Neuronal stem cell (in vitro differentiated cells): ENCODE measurements around the gene KLRF2.

Source experiments
- DNase-seq: peaks from one replicate; pipeline ENCODE4 v3.0.0-alpha.2; 2013; ENCODE audit warnings: low spot score
- H2AFZ ChIP-seq: one replicate; pipeline ENCODE4 v1.6.1; 2013; ENCODE audit warnings: mild to moderate bottlenecking, low read length, inconsistent platforms
- H2AK5ac ChIP-seq: 2 replicates; pipeline ENCODE4 v1.6.1; 2013; ENCODE audit warnings: low read depth, mild to moderate bottlenecking, inconsistent platforms, low read length, moderate library complexity, mixed read lengths
- H2BK120ac ChIP-seq: 2 replicates; pipeline ENCODE4 v1.6.1; 2013; ENCODE audit warnings: low read depth, mild to moderate bottlenecking, inconsistent platforms, low read length, moderate library complexity, mixed read lengths
- H2BK12ac ChIP-seq: one replicate; pipeline ENCODE4 v1.6.1; 2013; ENCODE audit warnings: low read length, inconsistent platforms
- H2BK15ac ChIP-seq: 2 replicates; pipeline ENCODE4 v1.6.1; 2013; ENCODE audit warnings: mild to moderate bottlenecking, low read length, inconsistent platforms, mixed read lengths
- H2BK5ac ChIP-seq: one replicate; pipeline ENCODE4 v1.6.1; 2013; ENCODE audit warnings: inconsistent platforms, mild to moderate bottlenecking, low read length, moderate library complexity
- H3K14ac ChIP-seq: one replicate; pipeline ENCODE4 v1.6.1; 2013; ENCODE audit warnings: low read length, inconsistent platforms
- H3K18ac ChIP-seq: 2 replicates; pipeline ENCODE4 v1.6.1; 2013; ENCODE audit warnings: low read length, inconsistent platforms
- H3K23ac ChIP-seq: 2 replicates; pipeline ENCODE4 v1.6.1; 2013; ENCODE audit warnings: low read depth, mild to moderate bottlenecking, mixed read lengths, low read length, inconsistent platforms; ENCODE audit not compliant: poor library complexity
- H3K27ac ChIP-seq: replicated peaks from 3 replicates; pipeline ENCODE4 v1.5.1; 2013; ENCODE audit warnings: low read length, inconsistent platforms
- H3K27me3 ChIP-seq, 3 experiments: 2 replicates each; pipeline ENCODE4 v1.6.1; 2013; ENCODE audit warnings: low read length in 3 of 3, mild to moderate bottlenecking in 2 of 3, inconsistent platforms in 1 of 3, low read depth in 1 of 3, mixed read lengths in 1 of 3, moderate library complexity in 1 of 3; ENCODE audit not compliant: control insufficient read depth in 3 of 3, insufficient read depth in 3 of 3
- H3K36me3 ChIP-seq, 2 donors: replicated peaks in 1 of 2; 2 replicates each; pipeline ENCODE4 v1.6.1; 2013; ENCODE audit warnings: low read length in 2 of 2; ENCODE audit not compliant: control insufficient read depth in 2 of 2, insufficient read depth in 2 of 2
- H3K4ac ChIP-seq: 2 replicates; pipeline ENCODE4 v1.6.1; 2013; ENCODE audit warnings: inconsistent platforms, mild to moderate bottlenecking, low read length, moderate library complexity
- H3K4me1 ChIP-seq, 2 donors: 1 replicate in 1 of 2; 2 replicates in 1 of 2; pipeline ENCODE4 v1.6.1; 2013; ENCODE audit warnings: low read length in 2 of 2, low read depth in 1 of 2; ENCODE audit not compliant: control insufficient read depth in 2 of 2, insufficient read depth in 1 of 2
- H3K4me2 ChIP-seq: one replicate; pipeline ENCODE4 v1.6.1; 2013; ENCODE audit warnings: mild to moderate bottlenecking, low read length, inconsistent platforms; ENCODE audit not compliant: insufficient read depth, poor library complexity, severe bottlenecking
- H3K4me3 ChIP-seq, 2 donors: 2 replicates each; pipeline ENCODE4 v1.5.1; 2013; ENCODE audit warnings: low read length in 2 of 2, mild to moderate bottlenecking in 2 of 2, inconsistent platforms in 1 of 2, moderate library complexity in 1 of 2
- H3K79me1 ChIP-seq: one replicate; pipeline ENCODE4 v1.6.1; 2013; ENCODE audit warnings: low read depth, mild to moderate bottlenecking, inconsistent platforms, low read length, moderate library complexity
- H3K9ac ChIP-seq: one replicate; pipeline ENCODE4 v1.6.1; 2013; ENCODE audit warnings: mild to moderate bottlenecking, low read depth, low read length, inconsistent platforms; ENCODE audit not compliant: poor library complexity
- H3K9me3 ChIP-seq, 2 donors: replicated peaks in 1 of 2; 2 replicates each; pipeline versions ENCODE3 to v1.6.1; 2013; ENCODE audit warnings: low read length in 2 of 2, mild to moderate bottlenecking in 2 of 2, inconsistent platforms in 1 of 2, low read depth in 1 of 2, mixed read lengths in 1 of 2, moderate library complexity in 1 of 2; ENCODE audit not compliant: control insufficient read depth in 2 of 2, insufficient read depth in 1 of 2
- H4K8ac ChIP-seq: one replicate; pipeline ENCODE4 v1.6.1; 2013; ENCODE audit warnings: low read depth, mild to moderate bottlenecking, inconsistent platforms, low read length, moderate library complexity
- H4K91ac ChIP-seq: one replicate; pipeline ENCODE4 v1.6.1; 2013; ENCODE audit warnings: low read length, low read depth, mild to moderate bottlenecking, inconsistent platforms; ENCODE audit not compliant: poor library complexity
- WGBS, 2 donors: extraction: QIAGEN DNeasy Blood & Tissue Kit; methylation state at CpG; one replicate each; pipeline ENCODE4 v1.1.7; 2013; ENCODE audit warnings: missing lambda C conversion rate in 2 of 2, mixed read lengths in 1 of 2; ENCODE audit not compliant: insufficient read length in 2 of 2, insufficient replicate concordance in 1 of 2; ENCODE audit errors: extremely low coverage in 2 of 2; 5-methylcytosine and 5-hydroxymethylcytosine counted together

KLRF2 gene

GRCh38 chr12:9851050-9851449, 30.2 kb upstream of the KLRF2 start:
- DNase-seq: no peak
- H3K9ac ChIP-seq: no peak overlapping the region
- H3K4me1 ChIP-seq: no peaks in the 10 kb centered on the region
- H4K8ac ChIP-seq: no peak overlapping the region
- H2AFZ ChIP-seq: no peak overlapping the region
- H2BK120ac ChIP-seq: no peak overlapping the region
- no peak overlapping the region for H2BK12ac ChIP-seq
- H3K4me2 ChIP-seq: no peak overlapping the region
- WGBS, 2 donors: no CpG with 5 or more reads among the region's 5 CpGs
- H2BK5ac ChIP-seq: no peak overlapping the region
- no peak overlapping the region for H3K23ac ChIP-seq
- H3K18ac ChIP-seq: no peak overlapping the region
- H2BK15ac ChIP-seq: no peak overlapping the region
- H2AK5ac ChIP-seq: no peak overlapping the region
- no peak overlapping the region for H3K4me3 ChIP-seq
- H3K36me3 ChIP-seq: no peaks in the 10 kb centered on the region
- no peak overlapping the region for H3K27ac ChIP-seq
- no peak overlapping the region for H3K4ac ChIP-seq
- no peaks in the 10 kb centered on the region for H3K9me3 ChIP-seq
- no peaks in the 10 kb centered on the region for H3K79me1 ChIP-seq
- no peak overlapping the region for H3K14ac ChIP-seq
- no peak overlapping the region for H4K91ac ChIP-seq
- no peaks in the 10 kb centered on the region for H3K27me3 ChIP-seq

DNA sequence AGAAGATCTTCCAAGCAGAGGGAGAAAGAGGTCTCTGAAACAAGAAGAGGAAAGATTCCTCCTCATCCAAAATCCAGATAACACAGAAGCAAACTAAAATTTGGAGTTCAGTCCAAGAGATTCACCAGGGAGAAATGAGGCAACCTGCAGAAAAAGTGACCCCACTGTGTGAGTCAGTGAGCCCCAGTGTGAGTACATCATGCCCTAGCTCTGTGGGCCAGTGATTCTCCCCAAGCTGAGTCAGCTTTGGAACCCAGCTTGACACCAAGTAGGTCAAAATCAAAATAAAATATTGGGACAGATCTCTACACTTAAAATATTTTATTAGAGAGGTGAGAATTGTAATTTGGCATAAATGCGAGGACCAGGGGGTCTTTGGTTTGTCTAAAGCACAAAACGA, 29.4 kb upstream of the KLRF2 start:
- Histone ChIP-seq H3K9me3 (no peaks in the 10 kb centered on the region), H3K4me3 (no peak overlapping the region), H3K18ac (no peak overlapping the region), H4K91ac (no peak overlapping the region), H3K4me1 (no peaks in the 10 kb centered on the region), H3K23ac (no peak overlapping the region), H3K4ac (no peak overlapping the region), H2BK5ac (no peak overlapping the region), H3K36me3 (no peaks in the 10 kb centered on the region), H2AFZ (no peak overlapping the region), H2BK15ac (no peak overlapping the region), H2AK5ac (no peak overlapping the region), H3K14ac (no peak overlapping the region), H3K27ac (no peak overlapping the region), H3K4me2 (no peak overlapping the region), H2BK120ac (no peak overlapping the region), H3K9ac (no peak overlapping the region), H4K8ac (no peak overlapping the region), H2BK12ac (no peak overlapping the region), H3K79me1 (no peaks in the 10 kb centered on the region), H3K27me3 (no peaks in the 10 kb centered on the region)
- DNase-seq: no peak
- no CpG with 5 or more reads among the region's 2 CpGs for WGBS, 2 donors

- Histone ChIP-seq H3K9ac (no peak overlapping the region), H4K91ac (no peak overlapping the region), H2AFZ (no peak overlapping the region), H2BK15ac (no peak overlapping the region), H4K8ac (no peak overlapping the region), H3K9me3 (no peaks in the 10 kb centered on the region), H2BK120ac (no peak overlapping the region), H3K18ac (no peak overlapping the region), H3K27me3 (no peaks in the 10 kb centered on the region), H3K4me3 (no peak overlapping the region), H3K27ac (no peak overlapping the region), H3K79me1 (no peaks in the 10 kb centered on the region), H3K4me1 (no peaks in the 10 kb centered on the region), H2BK12ac (no peak overlapping the region), H2AK5ac (no peak overlapping the region), H2BK5ac (no peak overlapping the region), H3K36me3 (no peaks in the 10 kb centered on the region), H3K4ac (no peak overlapping the region), H3K14ac (no peak overlapping the region), H3K23ac (no peak overlapping the region), H3K4me2 (no peak overlapping the region)
- no CpG with 5 or more reads among the region's 1 CpG for WGBS, 2 donors
- DNase-seq: no peak
Observed at GRCh38 chr12:9856151-9856550, 25.1 kb upstream of the KLRF2 start.

DNA sequence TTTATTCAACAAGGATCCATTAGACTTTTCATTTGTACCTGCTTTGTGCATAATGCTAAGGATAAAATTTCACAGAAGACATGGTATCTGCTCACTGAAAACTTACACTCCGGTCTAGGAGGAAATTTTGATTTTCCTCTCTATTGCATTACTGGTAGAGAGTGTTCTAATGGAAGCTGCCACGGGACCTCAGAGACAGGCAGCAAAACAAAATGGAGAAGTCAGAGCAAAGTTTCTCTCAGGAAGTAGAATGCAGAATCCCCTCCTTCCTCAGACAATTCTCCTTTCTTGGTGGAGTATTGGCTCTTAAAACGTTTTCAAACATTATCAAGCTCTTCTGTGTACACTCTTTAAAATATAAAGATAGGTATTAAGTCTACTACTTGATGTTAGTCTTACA, 24.4 kb upstream of the KLRF2 start:
- no CpG with 5 or more reads among the region's 3 CpGs for WGBS, 2 donors
- H3K79me1 ChIP-seq: no peaks in the 10 kb centered on the region
- H4K91ac ChIP-seq: no peak overlapping the region
- no peak overlapping the region for H3K9ac ChIP-seq
- H3K18ac ChIP-seq: no peak overlapping the region
- H3K27ac ChIP-seq: no peak overlapping the region
- no peak overlapping the region for H2AFZ ChIP-seq
- H4K8ac ChIP-seq: no peak overlapping the region
- no peak overlapping the region for H3K14ac ChIP-seq
- no peak overlapping the region for H3K23ac ChIP-seq
- no peak overlapping the region for H2BK12ac ChIP-seq
- H3K36me3 ChIP-seq: no peaks in the 10 kb centered on the region
- H3K4ac ChIP-seq: no peak overlapping the region
- H3K4me2 ChIP-seq: no peak overlapping the region
- H3K4me3 ChIP-seq: no peak overlapping the region
- no peak overlapping the region for H2BK5ac ChIP-seq
- no peaks in the 10 kb centered on the region for H3K9me3 ChIP-seq
- no peak for DNase-seq
- no peaks in the 10 kb centered on the region for H3K27me3 ChIP-seq
- no peak overlapping the region for H2BK15ac ChIP-seq
- H2BK120ac ChIP-seq: no peak overlapping the region
- no peaks in the 10 kb centered on the region for H3K4me1 ChIP-seq
- no peak overlapping the region for H2AK5ac ChIP-seq
